OCI-LY1 (cell line): ENCODE measurements around the gene PTPRE.

Experiments used
- H2AFZ ChIP-seq: fragments of 200-600 bp; sonication (generic), shearing (Covaris generic); 2 replicates; pipeline ENCODE4 v1.6.0; 2014; ENCODE audit warnings: antibody characterized with exemption, mild to moderate bottlenecking, low read length
- H3F3A ChIP-seq: fragments of 200-600 bp; sonication (generic), shearing (Covaris generic); 2 replicates; pipeline ENCODE4 v1.6.0; 2014; ENCODE audit warnings: mild to moderate bottlenecking, antibody characterized with exemption, low read length, moderate library complexity; ENCODE audit not compliant: insufficient read depth
- H3K27ac ChIP-seq: fragments of 200-600 bp; sonication (generic); 2 replicates; pipeline ENCODE4 v1.5.1; 2014; ENCODE audit warnings: low read length, mixed run types, mild to moderate bottlenecking, low read depth; ENCODE audit not compliant: poor library complexity, severe bottlenecking
- H3K27me3 ChIP-seq: fragments of 200-600 bp; sonication (generic); 2 replicates; pipeline ENCODE4 v1.6.0; 2014; ENCODE audit warnings: antibody characterized with exemption, mild to moderate bottlenecking, low read length, moderate library complexity; ENCODE audit not compliant: insufficient read depth
- H3K36me3 ChIP-seq: fragments of 200-600 bp; sonication (generic); 2 replicates; pipeline ENCODE4 v1.6.1; 2014; ENCODE audit warnings: mild to moderate bottlenecking, antibody characterized with exemption, low read length, moderate library complexity, mixed read lengths; ENCODE audit not compliant: insufficient read depth
- H3K4me1 ChIP-seq: fragments of 200-600 bp; sonication (generic); 2 replicates; pipeline ENCODE4 v1.5.1; 2014; ENCODE audit warnings: mild to moderate bottlenecking, low read length, moderate library complexity; ENCODE audit not compliant: insufficient read depth, severe bottlenecking
- H3K4me2 ChIP-seq: fragments of 200-600 bp; sonication (generic), shearing (Covaris generic); 2 replicates; pipeline ENCODE4 v1.6.1; 2014; ENCODE audit warnings: low read length
- H3K4me3 ChIP-seq: fragments of 200-600 bp; sonication (generic); 2 replicates; pipeline ENCODE4 v1.5.1; 2014; ENCODE audit warnings: low read length, low read depth, mild to moderate bottlenecking, mixed read lengths; ENCODE audit not compliant: poor library complexity, severe bottlenecking
- H3K79me2 ChIP-seq: fragments of 200-600 bp; shearing (Covaris generic); 2 replicates; pipeline ENCODE4 v1.6.1; 2016; ENCODE audit warnings: mixed run types, low read length, mixed read lengths; ENCODE audit not compliant: insufficient read depth
- H3K9ac ChIP-seq: fragments of 200-600 bp; sonication (generic), shearing (Covaris generic); 2 replicates; pipeline ENCODE4 v1.6.1; 2014; ENCODE audit warnings: mild to moderate bottlenecking, low read length, mixed read lengths
- H3K9me2 ChIP-seq: fragments of 200-600 bp; sonication (generic), shearing (Covaris generic); 2 replicates; pipeline ENCODE4 v1.6.1; 2014; ENCODE audit warnings: low read depth, mild to moderate bottlenecking, low read length, mixed read lengths
- H3K9me3 ChIP-seq: fragments of 200-600 bp; shearing (Covaris generic); 2 replicates; pipeline ENCODE4 v1.6.1; 2014; ENCODE audit warnings: low read length, mixed read lengths
- H4K20me1 ChIP-seq: fragments of 200-600 bp; sonication (generic), shearing (Covaris generic); 2 replicates; pipeline ENCODE4 v1.6.0; 2016; ENCODE audit warnings: mild to moderate bottlenecking, low read length; ENCODE audit not compliant: insufficient read depth
- CTCF ChIP-seq: fragments of 200-600 bp; sonication (generic), shearing (Covaris generic); IDR thresholded peaks from 2 replicates; pipeline ENCODE4 v1.5.1; 2017; ENCODE audit warnings: mild to moderate bottlenecking, antibody characterized with exemption, low read length, moderate library complexity, mixed read lengths
- EZH2 ChIP-seq: fragments of 200-600 bp; sonication (generic), shearing (Covaris generic); IDR thresholded peaks from 2 replicates; pipeline ENCODE4 v1.8.0; 2017; ENCODE audit warnings: borderline replicate concordance, mixed run types, mild to moderate bottlenecking, antibody characterized with exemption, low read length, moderate library complexity, mixed read lengths

Gene PTPRE

GRCh38 chr10:128066870-128067382, 160.0 kb downstream of the PTPRE start:
- Histone ChIP-seq H3K27ac (no peak overlapping the region), H3K4me2 (no peak overlapping the region), H3K9me3 (no peaks in the 10 kb centered on the region), H3K4me3 (no peak overlapping the region), H2AFZ (no peak overlapping the region), H3F3A (no peaks in the 10 kb centered on the region), H3K36me3 (peaks cover 44% of the 10 kb centered on the region), H3K9ac (no peak overlapping the region), H4K20me1 (no peaks in the 10 kb centered on the region), H3K4me1 (peaks cover 50% of the 10 kb centered on the region), H3K27me3 (no peaks in the 10 kb centered on the region), H3K79me2 (no peaks in the 10 kb centered on the region), H3K9me2 (no peaks in the 10 kb centered on the region)
- no peak for TF ChIP-seq CTCF
- no peak for TF ChIP-seq EZH2

- Histone ChIP-seq H2AFZ (no peak overlapping the region), H3K9me3 (no peaks in the 10 kb centered on the region), H3K27me3 (no peaks in the 10 kb centered on the region), H3K9me2 (no peaks in the 10 kb centered on the region), H3K9ac (no peak overlapping the region), H3K4me3 (no peak overlapping the region), H3K36me3 (peaks cover 41% of the 10 kb centered on the region), H3K79me2 (no peaks in the 10 kb centered on the region), H4K20me1 (no peaks in the 10 kb centered on the region), H3F3A (no peaks in the 10 kb centered on the region), H3K4me2 (no peak overlapping the region), H3K4me1 (peaks cover 40% of the 10 kb centered on the region), H3K27ac (no peak overlapping the region)
- TF ChIP-seq CTCF, result no peak
- no peak for TF ChIP-seq EZH2
These were observed 160.9 kb downstream of the PTPRE start for GRCh38 chr10:128067691-128068397.

GRCh38 chr10:128068398-128069285, 161.7 kb downstream of the PTPRE start:
- H4K20me1 ChIP-seq, result no peaks in the 10 kb centered on the region
- peaks cover 33% of the 10 kb centered on the region for H3K4me1 ChIP-seq
- no peaks in the 10 kb centered on the region for H3K9me3 ChIP-seq
- H3K9me2 ChIP-seq, result no peaks in the 10 kb centered on the region
- H2AFZ ChIP-seq, result no peak overlapping the region
- no peaks in the 10 kb centered on the region for H3F3A ChIP-seq
- no peak overlapping the region for H3K4me2 ChIP-seq
- H3K79me2 ChIP-seq, result no peaks in the 10 kb centered on the region
- no peaks in the 10 kb centered on the region for H3K27me3 ChIP-seq
- no peak overlapping the region for H3K9ac ChIP-seq
- H3K36me3 ChIP-seq, result peaks cover 49% of the 10 kb centered on the region
- H3K4me3 ChIP-seq, result no peak overlapping the region
- peak overlapping the region; percentile 42 for H3K27ac ChIP-seq
- TF ChIP-seq CTCF (no peak), EZH2 (no peak)
